HCT116 (cell line): ENCODE data around the gene FCHSD2. TPM values are rescaled to one million over a fixed set of nuclear protein-coding genes. Genes with fewer than 3 reads are reported as not detected.

Experiments
- ATAC-seq: fragments of 200-7000 bp; cut with Tn5 transposase; 2 replicates; pipeline ENCODE4 v1.9.1; 2020; ENCODE audit warnings: mild to moderate bottlenecking, moderate library complexity
- BruUV-seq: library from RNA; stranded (reverse); fragments of 400-500 nt; replicated peaks from 2 replicates; lab custom pipeline; 2021; lab: Mats Ljungman, UMichigan
- CTCF ChIA-PET: fragments of 300-600 bp; sonication (Branson Sonifier 250); formaldehyde crosslinking; loops from one replicate; lab custom pipeline; 2021; ENCODE audit warnings: antibody characterized with exemption; lab: Charles Lee
- POLR2A ChIA-PET: fragments of 300-600, 350-600 bp; sonication (Branson Sonifier 250); formaldehyde crosslinking; loops from one replicate; lab custom pipeline; 2021; ENCODE audit warnings: antibody characterized with exemption; lab: Charles Lee
- RAD21 ChIA-PET, 2 experiments: fragments of 300-600 bp; sonication (Branson Sonifier 250); formaldehyde crosslinking; loops; one replicate each; lab custom pipeline; 2023; ENCODE audit warnings: low total read pairs in 2 of 2; ENCODE audit not compliant: uncharacterized antibody in 2 of 2, unreplicated experiment in 2 of 2, low non-redundant PET in 1 of 2; lab: Charles Lee
- DNase-seq: peaks from one replicate; pipeline ENCODE4 v3.0.0-alpha.2; 2010; ENCODE audit warnings: low read depth, low spot score
- H2AFZ ChIP-seq: fragments of 200-600 bp; shearing (Covaris generic), sonication (generic); 2 replicates; pipeline ENCODE4 v1.6.1; 2017; ENCODE audit warnings: low read depth, mixed run types, mixed read lengths, antibody characterized with exemption, low read length; ENCODE audit not compliant: poor library complexity, severe bottlenecking
- H3K27ac ChIP-seq: 2 replicates; pipeline ENCODE4 v1.5.1; 2012; ENCODE audit warnings: low read depth, low read length
- H3K27me3 ChIP-seq: fragments of 200-600 bp; sonication (generic); 2 replicates; pipeline ENCODE4 v1.6.1; 2016; ENCODE audit warnings: mixed run types, low read length, mixed read lengths; ENCODE audit not compliant: insufficient read depth
- H3K36me3 ChIP-seq, 2 experiments: fragments of 200-500 bp in 1 of 2; fragments of 200-600 bp in 1 of 2; sonication (Bioruptor generic) in 1 of 2; sonication (generic) in 1 of 2; 2 replicates each; pipeline versions ENCODE4 v1.5.1 to v1.6.1; 2014 to 2016; ENCODE audit warnings: low read length in 2 of 2, inconsistent platforms in 1 of 2, mixed read lengths in 1 of 2, mixed run types in 1 of 2; ENCODE audit not compliant: insufficient read depth in 2 of 2, control insufficient read depth in 1 of 2
- H3K4me1 ChIP-seq, 2 experiments: fragments of 200-600 bp in 1 of 2; sonication (generic) in 1 of 2; 2 replicates each; pipeline versions ENCODE4 v1.5.1 to v1.6.1; 2012 to 2017; ENCODE audit warnings: low read length in 2 of 2, inconsistent platforms in 1 of 2, mild to moderate bottlenecking in 1 of 2, mixed read lengths in 1 of 2, mixed run types in 1 of 2, moderate library complexity in 1 of 2; ENCODE audit not compliant: insufficient read depth in 2 of 2, control insufficient read depth in 1 of 2
- H3K4me2 ChIP-seq: fragments of 200-600 bp; sonication (generic); 2 replicates; pipeline ENCODE4 v1.6.1; 2017; ENCODE audit warnings: mixed run types, low read length, mixed read lengths
- H3K4me3 ChIP-seq, 2 experiments: fragments of 200-600 bp in 1 of 2; sonication (generic) in 1 of 2; replicated peaks in 1 of 2; 2 replicates each; pipeline ENCODE4 v1.5.1; 2011 to 2016; ENCODE audit warnings: low read length in 2 of 2, control low read depth in 1 of 2, low read depth in 1 of 2, mild to moderate bottlenecking in 1 of 2, mixed read lengths in 1 of 2, mixed run types in 1 of 2
- H3K79me2 ChIP-seq: fragments of 200-600 bp; sonication (generic); 2 replicates; pipeline ENCODE4 v1.6.1; 2017; ENCODE audit warnings: mild to moderate bottlenecking, mixed run types, low read length, moderate library complexity, mixed read lengths; ENCODE audit not compliant: insufficient read depth
- H3K9ac ChIP-seq: fragments of 200-600 bp; sonication (generic); 2 replicates; pipeline ENCODE4 v1.6.1; 2016; ENCODE audit warnings: low read length, mixed read lengths
- H3K9me2 ChIP-seq: fragments of 200-600 bp; sonication (generic), shearing (Covaris generic); 2 replicates; pipeline ENCODE4 v1.6.1; 2017; ENCODE audit warnings: mixed run types, mild to moderate bottlenecking, moderate library complexity; ENCODE audit not compliant: insufficient read depth
- H3K9me3 ChIP-seq, 2 experiments: fragments of 200-500 bp in 1 of 2; fragments of 200-600 bp in 1 of 2; sonication (Bioruptor generic) in 1 of 2; sonication (generic) in 1 of 2; 2 replicates each; pipeline ENCODE4 v1.6.1; 2014 to 2017; ENCODE audit warnings: low read length in 2 of 2, mixed read lengths in 2 of 2, inconsistent platforms in 1 of 2, low read depth in 1 of 2, mild to moderate bottlenecking in 1 of 2, mixed run types in 1 of 2, moderate library complexity in 1 of 2; ENCODE audit not compliant: control insufficient read depth in 1 of 2, insufficient read depth in 1 of 2
- H4K20me1 ChIP-seq: fragments of 200-600 bp; sonication (generic), shearing (Covaris generic); 2 replicates; pipeline ENCODE4 v1.6.1; 2017; ENCODE audit warnings: mixed run types, mild to moderate bottlenecking, moderate library complexity; ENCODE audit not compliant: insufficient read depth
- CBX3 ChIP-seq: IDR thresholded peaks from 2 replicates; pipeline ENCODE4 v1.6.1; 2012; ENCODE audit warnings: low read depth
- CEBPB ChIP-seq: IDR thresholded peaks from 2 replicates; pipeline ENCODE4 v1.6.1; 2012; ENCODE audit warnings: low read depth
- ELF1 ChIP-seq: IDR thresholded peaks from 2 replicates; pipeline ENCODE4 v1.6.1; 2012; ENCODE audit warnings: low read depth, borderline replicate concordance
- EZH2 ChIP-seq: fragments of 200-600 bp; sonication (generic); IDR thresholded peaks from 2 replicates; pipeline ENCODE4 v1.6.1; 2017; ENCODE audit warnings: antibody characterized with exemption, mixed run types
- EZH2phosphoT487 ChIP-seq: fragments of 200-600 bp; IDR thresholded peaks from 2 replicates; pipeline ENCODE4 v1.6.1; 2018; ENCODE audit warnings: antibody characterized with exemption, borderline replicate concordance
- FOSL1 ChIP-seq: IDR thresholded peaks from 2 replicates; pipeline ENCODE4 v1.6.1; 2012; ENCODE audit warnings: low read depth
- POLR2AphosphoS5 ChIP-seq: IDR thresholded peaks from 2 replicates; pipeline ENCODE4 v1.6.1; 2011; ENCODE audit warnings: mild to moderate bottlenecking, low read depth, low read length, moderate library complexity
- RAD21 ChIP-seq: IDR thresholded peaks from 2 replicates; pipeline ENCODE4 v1.6.1; 2012; ENCODE audit warnings: low read depth, mild to moderate bottlenecking
- SIN3A ChIP-seq: IDR thresholded peaks from 2 replicates; pipeline ENCODE4 v1.6.1; 2012; ENCODE audit warnings: low read depth
- SP1 ChIP-seq: IDR thresholded peaks from 2 replicates; pipeline ENCODE4 v1.6.1; 2012; ENCODE audit warnings: low read depth
- TCF7L2 ChIP-seq: IDR thresholded peaks from 2 replicates; pipeline ENCODE4 v1.7.0; 2011; ENCODE audit warnings: borderline replicate concordance, inconsistent platforms; ENCODE audit not compliant: insufficient read depth, insufficient read length; ENCODE audit errors: extremely low read depth
- YY1 ChIP-seq: IDR thresholded peaks from 2 replicates; pipeline ENCODE4 v1.6.1; 2011; ENCODE audit warnings: low read length, low read depth, moderate library complexity, mild to moderate bottlenecking; ENCODE audit not compliant: insufficient replicate concordance; ENCODE audit errors: extremely low read depth
- ZFX ChIP-seq: fragments of 450-650 bp; IDR thresholded peaks from 2 replicates; pipeline ENCODE4 v1.6.1; 2017
- ZNF274 ChIP-seq: fragments of 200-500 bp; sonication (Bioruptor generic); IDR thresholded peaks from 2 replicates; pipeline ENCODE4 v1.6.1; 2014; ENCODE audit warnings: mild to moderate bottlenecking, low read depth, low read length, inconsistent platforms
- intact Hi-C: fragments of 100-400 bp; cut with micrococcal nuclease; formaldehyde crosslinking; loops from 2 replicates; pipeline ENCODE4 v1.10.0; 2022
- total RNA-seq: library from RNA; stranded (reverse); gene quantifications from one replicate; pipeline ENCODE4 v1.2.1, GENCODE V29; 2021; ENCODE audit not compliant: unreplicated experiment
- TF ChIP-seq, protein P1 (sequence below): IDR thresholded peaks from 2 replicates; pipeline ENCODE4 v1.6.1; 2012
- TF ChIP-seq, protein P2 (sequence below): IDR thresholded peaks from 2 replicates; pipeline ENCODE4 v1.6.1; 2011; ENCODE audit warnings: mild to moderate bottlenecking, low read length, moderate library complexity; ENCODE audit not compliant: insufficient replicate concordance; ENCODE audit errors: extremely low read depth
- TF ChIP-seq, protein P3 (sequence below): IDR thresholded peaks from 2 replicates; pipeline ENCODE4 v1.6.1; 2012

FCHSD2 gene
- total RNA-seq, 1 experiment from 2014 or later = 15.0 TPM

DNA sequence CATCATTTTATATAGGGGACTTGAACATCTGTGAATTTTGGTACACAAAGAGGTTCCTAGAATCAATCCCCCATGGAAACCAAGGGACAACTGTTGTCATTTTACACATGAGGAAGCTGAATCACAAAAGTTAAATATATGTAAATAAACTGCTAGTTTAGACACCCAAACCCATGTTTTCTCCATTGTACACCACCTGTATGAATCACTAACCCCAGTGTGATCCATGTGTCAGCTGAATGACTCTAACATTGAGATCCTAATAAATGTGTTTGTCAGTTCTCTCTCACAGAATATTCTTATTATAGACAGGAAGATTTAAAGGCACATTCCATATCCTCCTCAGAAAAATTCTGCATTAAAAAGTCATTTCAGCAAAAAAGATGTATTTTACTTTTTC lies 244.6 kb downstream of the FCHSD2 start (continued):
- TF ChIP-seq ELF1 = no peak
- no peak for TF ChIP-seq CEBPB
- no peak for TF ChIP-seq SP1
- TF ChIP-seq, all 23 proteins: peak for 0

DNA sequence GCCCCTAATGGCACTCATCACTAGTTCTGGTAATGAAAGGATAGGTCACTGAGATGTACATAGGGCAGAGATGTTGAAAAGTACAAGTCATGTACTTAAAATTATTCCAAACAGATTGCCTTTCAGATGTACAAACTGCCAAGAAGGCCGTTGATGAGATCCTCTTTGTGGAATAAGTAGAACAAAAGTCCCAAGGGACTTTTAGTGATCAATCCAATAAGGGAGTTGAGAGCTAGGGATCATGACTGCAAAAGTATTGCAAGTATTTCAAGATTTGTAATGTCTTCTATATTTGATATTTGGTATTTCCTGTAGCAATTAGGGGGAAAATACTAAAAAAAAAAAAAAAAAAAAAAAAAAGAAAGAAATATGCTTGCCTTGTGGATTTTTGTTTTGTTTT lies 245.7 kb downstream of the FCHSD2 start:
- H2AFZ ChIP-seq = no peak overlapping the region
- ATAC-seq = no peak
- H3K4me3 ChIP-seq = no peak overlapping the region
- H3K27me3 ChIP-seq = no peaks in the 10 kb centered on the region
- H3K9me2 ChIP-seq = no peaks in the 10 kb centered on the region
- no peak overlapping the region for H3K4me2 ChIP-seq
- H3K79me2 ChIP-seq = no peaks in the 10 kb centered on the region
- no peaks in the 10 kb centered on the region for H4K20me1 ChIP-seq
- no peak for TF ChIP-seq RAD21
- TF ChIP-seq SP1 = no peak
- TF ChIP-seq SIN3A = no peak
- TF ChIP-seq CBX3 = no peak
- TF ChIP-seq CEBPB = no peak
- TF ChIP-seq POLR2AphosphoS5 = no peak
- TF ChIP-seq FOSL1 = no peak
- TF ChIP-seq EZH2 = no peak
- TF ChIP-seq YY1 = no peak
- TF ChIP-seq, protein P1, sequence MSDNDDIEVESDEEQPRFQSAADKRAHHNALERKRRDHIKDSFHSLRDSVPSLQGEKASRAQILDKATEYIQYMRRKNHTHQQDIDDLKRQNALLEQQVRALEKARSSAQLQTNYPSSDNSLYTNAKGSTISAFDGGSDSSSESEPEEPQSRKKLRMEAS = no peak
- no peak for TF ChIP-seq ZFX
- TF ChIP-seq EZH2phosphoT487 = no peak
- TF ChIP-seq ZNF274 = no peak
- TF ChIP-seq, protein P2, sequence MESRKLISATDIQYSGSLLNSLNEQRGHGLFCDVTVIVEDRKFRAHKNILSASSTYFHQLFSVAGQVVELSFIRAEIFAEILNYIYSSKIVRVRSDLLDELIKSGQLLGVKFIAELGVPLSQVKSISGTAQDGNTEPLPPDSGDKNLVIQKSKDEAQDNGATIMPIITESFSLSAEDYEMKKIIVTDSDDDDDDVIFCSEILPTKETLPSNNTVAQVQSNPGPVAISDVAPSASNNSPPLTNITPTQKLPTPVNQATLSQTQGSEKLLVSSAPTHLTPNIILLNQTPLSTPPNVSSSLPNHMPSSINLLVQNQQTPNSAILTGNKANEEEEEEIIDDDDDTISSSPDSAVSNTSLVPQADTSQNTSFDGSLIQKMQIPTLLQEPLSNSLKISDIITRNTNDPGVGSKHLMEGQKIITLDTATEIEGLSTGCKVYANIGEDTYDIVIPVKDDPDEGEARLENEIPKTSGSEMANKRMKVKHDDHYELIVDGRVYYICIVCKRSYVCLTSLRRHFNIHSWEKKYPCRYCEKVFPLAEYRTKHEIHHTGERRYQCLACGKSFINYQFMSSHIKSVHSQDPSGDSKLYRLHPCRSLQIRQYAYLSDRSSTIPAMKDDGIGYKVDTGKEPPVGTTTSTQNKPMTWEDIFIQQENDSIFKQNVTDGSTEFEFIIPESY = no peak
- no peak for TF ChIP-seq TCF7L2
- TF ChIP-seq, protein P3, sequence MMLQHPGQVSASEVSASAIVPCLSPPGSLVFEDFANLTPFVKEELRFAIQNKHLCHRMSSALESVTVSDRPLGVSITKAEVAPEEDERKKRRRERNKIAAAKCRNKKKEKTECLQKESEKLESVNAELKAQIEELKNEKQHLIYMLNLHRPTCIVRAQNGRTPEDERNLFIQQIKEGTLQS = no peak
- no peak for DNase-seq
- RAD21 ChIA-PET = no interaction called here
- H3K9ac ChIP-seq = no peak overlapping the region
- POLR2A ChIA-PET = no interaction called here
- H3K27ac ChIP-seq = no peak overlapping the region
- CTCF ChIA-PET = no interaction called here
- no peaks in the 10 kb centered on the region for H3K36me3 ChIP-seq
- no TSS peak for BruUV-seq
- H3K4me1 ChIP-seq = no peaks in the 10 kb centered on the region
- intact Hi-C loops = no loop called here
- no peaks in the 10 kb centered on the region for H3K9me3 ChIP-seq
